Measurements from ENCODE around the gene GTF3C6. TPM values are rescaled to one million over a fixed set of nuclear protein-coding genes. Genes with fewer than 3 reads are reported as not detected.

GTF3C6 gene
- total and polyA plus RNA-seq, 2 of the 13 experiments (the other 11 are each of a cell fraction or from before 2014, with no cell fraction given), result 21.6 to 160 TPM

DNA sequence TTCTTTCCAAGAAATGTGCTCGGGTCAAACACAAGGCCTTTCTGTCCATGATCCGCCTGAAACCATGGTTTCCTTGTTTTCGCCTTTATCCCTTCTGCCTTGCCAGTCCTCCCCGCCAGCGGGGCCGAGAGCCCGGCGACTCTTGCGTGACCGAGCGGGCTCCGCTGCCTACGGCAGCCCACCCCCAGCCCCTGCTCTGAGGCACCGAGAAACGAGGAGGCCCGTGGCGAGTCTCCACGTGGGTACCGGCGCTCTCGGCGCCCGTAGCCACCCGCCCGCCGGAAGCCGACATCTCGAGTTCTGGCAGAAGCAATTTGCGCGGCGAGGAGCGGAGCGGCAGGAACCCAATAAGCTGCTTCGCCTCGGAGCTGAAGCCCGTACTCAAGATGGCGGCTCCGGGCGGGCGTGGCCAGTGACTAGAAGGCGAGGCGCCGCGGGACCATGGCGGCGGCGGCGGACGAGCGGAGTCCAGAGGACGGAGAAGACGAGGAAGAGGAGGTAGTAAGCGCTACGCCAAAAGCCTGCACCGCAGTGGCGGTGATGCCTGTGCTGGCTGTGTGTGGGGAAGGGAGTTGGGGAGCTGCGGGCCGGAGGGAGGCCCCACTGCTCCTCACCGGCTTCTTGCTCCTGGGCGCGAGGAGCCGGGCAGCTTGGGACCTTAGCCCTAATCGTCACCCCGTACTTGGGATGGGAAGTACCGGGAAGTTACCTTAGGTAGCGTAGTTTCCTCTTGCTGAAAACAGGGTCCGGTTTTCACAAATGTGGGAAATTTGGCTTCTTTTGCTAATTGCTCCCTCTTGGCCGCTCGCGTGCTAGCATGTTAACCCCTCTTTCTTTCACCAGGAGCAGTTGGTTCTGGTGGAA lies at the start of gene GTF3C6 (continued):
- TF ChIP-seq, protein P1, sequence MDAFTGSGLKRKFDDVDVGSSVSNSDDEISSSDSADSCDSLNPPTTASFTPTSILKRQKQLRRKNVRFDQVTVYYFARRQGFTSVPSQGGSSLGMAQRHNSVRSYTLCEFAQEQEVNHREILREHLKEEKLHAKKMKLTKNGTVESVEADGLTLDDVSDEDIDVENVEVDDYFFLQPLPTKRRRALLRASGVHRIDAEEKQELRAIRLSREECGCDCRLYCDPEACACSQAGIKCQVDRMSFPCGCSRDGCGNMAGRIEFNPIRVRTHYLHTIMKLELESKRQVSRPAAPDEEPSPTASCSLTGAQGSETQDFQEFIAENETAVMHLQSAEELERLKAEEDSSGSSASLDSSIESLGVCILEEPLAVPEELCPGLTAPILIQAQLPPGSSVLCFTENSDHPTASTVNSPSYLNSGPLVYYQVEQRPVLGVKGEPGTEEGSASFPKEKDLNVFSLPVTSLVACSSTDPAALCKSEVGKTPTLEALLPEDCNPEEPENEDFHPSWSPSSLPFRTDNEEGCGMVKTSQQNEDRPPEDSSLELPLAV (CRISPR knock-in tag; conservative IDR thresholded peaks at IDR 0.05; ENCODE audit: low read depth), result 0 out of 2 replicates have a peak, but pooled peaks have one; percentile 48
- TF ChIP-seq REPIN1 (CRISPR knock-in tag; IDR thresholded peaks at IDR 0.05; ENCODE audit: borderline replicate concordance, low read depth), result peak; percentile 88; the same call in 1 of the 2 replicates
- TF ChIP-seq, protein P2, sequence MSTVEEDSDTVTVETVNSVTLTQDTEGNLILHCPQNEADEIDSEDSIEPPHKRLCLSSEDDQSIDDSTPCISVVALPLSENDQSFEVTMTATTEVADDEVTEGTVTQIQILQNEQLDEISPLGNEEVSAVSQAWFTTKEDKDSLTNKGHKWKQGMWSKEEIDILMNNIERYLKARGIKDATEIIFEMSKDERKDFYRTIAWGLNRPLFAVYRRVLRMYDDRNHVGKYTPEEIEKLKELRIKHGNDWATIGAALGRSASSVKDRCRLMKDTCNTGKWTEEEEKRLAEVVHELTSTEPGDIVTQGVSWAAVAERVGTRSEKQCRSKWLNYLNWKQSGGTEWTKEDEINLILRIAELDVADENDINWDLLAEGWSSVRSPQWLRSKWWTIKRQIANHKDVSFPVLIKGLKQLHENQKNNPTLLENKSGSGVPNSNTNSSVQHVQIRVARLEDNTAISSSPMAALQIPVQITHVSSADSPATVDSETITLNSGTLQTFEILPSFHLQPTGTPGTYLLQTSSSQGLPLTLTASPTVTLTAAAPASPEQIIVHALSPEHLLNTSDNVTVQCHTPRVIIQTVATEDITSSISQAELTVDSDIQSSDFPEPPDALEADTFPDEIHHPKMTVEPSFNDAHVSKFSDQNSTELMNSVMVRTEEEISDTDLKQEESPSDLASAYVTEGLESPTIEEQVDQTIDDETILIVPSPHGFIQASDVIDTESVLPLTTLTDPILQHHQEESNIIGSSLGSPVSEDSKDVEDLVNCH (CRISPR knock-in tag; IDR thresholded peaks at IDR 0.05), result no peak
- TF ChIP-seq KLF15 (CRISPR knock-in tag; IDR thresholded peaks at IDR 0.05; ENCODE audit: borderline replicate concordance), result 0 out of 2 replicates have a peak, but pooled peaks have one; percentile 52
- TF ChIP-seq PITX1 (CRISPR knock-in tag; IDR thresholded peaks at IDR 0.05), result peak; percentile 69; the same call in 1 of the 2 replicates
- TF ChIP-seq CBX5 (CRISPR knock-in tag; IDR thresholded peaks at IDR 0.05; ENCODE audit: borderline replicate concordance), result peak; percentile 68; the same call in 1 of the 2 replicates
- TF ChIP-seq ZNF615 (CRISPR knock-in tag; IDR thresholded peaks at IDR 0.05; ENCODE audit: borderline replicate concordance), result no peak; the same call in 1 of the 2 replicates
- TF ChIP-seq WIZ (CRISPR knock-in tag; IDR thresholded peaks at IDR 0.05), result 0 out of 2 replicates have a peak, but pooled peaks have one; percentile 12
- no peak for TF ChIP-seq MBNL3 (CRISPR knock-in tag; conservative IDR thresholded peaks at IDR 0.05)
- TF ChIP-seq SRSF4 (IDR thresholded peaks at IDR 0.05; ENCODE audit: low read depth, low read length, poor library complexity, severe bottlenecking), result no peak
- no peak for TF ChIP-seq ZNF839 (CRISPR knock-in tag; IDR thresholded peaks at IDR 0.05; ENCODE audit: borderline replicate concordance)
- TF ChIP-seq ZNF549 (CRISPR knock-in tag; IDR thresholded peaks at IDR 0.05), result 0 out of 2 replicates have a peak, but pooled peaks have one; percentile 27
- TF ChIP-seq IRF2 (CRISPR knock-in tag; IDR thresholded peaks at IDR 0.05), result peak; percentile 84
- no peak for TF ChIP-seq ZNF841 (CRISPR knock-in tag; IDR thresholded peaks at IDR 0.05; ENCODE audit: borderline replicate concordance)
- TF ChIP-seq ZNF17 (CRISPR knock-in tag; IDR thresholded peaks at IDR 0.05), result no peak
- TF ChIP-seq, protein P3, sequence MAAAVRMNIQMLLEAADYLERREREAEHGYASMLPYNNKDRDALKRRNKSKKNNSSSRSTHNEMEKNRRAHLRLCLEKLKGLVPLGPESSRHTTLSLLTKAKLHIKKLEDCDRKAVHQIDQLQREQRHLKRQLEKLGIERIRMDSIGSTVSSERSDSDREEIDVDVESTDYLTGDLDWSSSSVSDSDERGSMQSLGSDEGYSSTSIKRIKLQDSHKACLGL (CRISPR knock-in tag; IDR thresholded peaks at IDR 0.05), result peak; percentile 95
- TF ChIP-seq ZNF160 (CRISPR knock-in tag; IDR thresholded peaks at IDR 0.05), result peak; percentile 69; the same call in 1 of the 2 replicates
- TF ChIP-seq EZH2 (conservative IDR thresholded peaks at IDR 0.05; ENCODE audit: low read depth, low read length), result no peak
